K562 (cell line): ENCODE results near the gene GDPD2. TPM values are rescaled to one million over a fixed set of nuclear protein-coding genes. Genes with fewer than 3 reads are reported as not detected.
A peak's percentile ranks its signal among the peaks of the same experiment; 100 is the strongest.

Source experiments
- ATF7 ChIP-seq: fragments of 450-650 bp; IDR thresholded peaks from 2 replicates; pipeline ENCODE4 v1.7.1; 2014; ENCODE audit warnings: mild to moderate bottlenecking, moderate library complexity
- CREB1 ChIP-seq, 2 experiments: sonication (generic) in 1 of 2; formaldehyde crosslinking in 1 of 2; IDR thresholded peaks; 2 replicates each; pipeline versions ENCODE4 v1.6.1 to v1.8.0; 2012 to 2022; ENCODE audit warnings: inconsistent platforms in 1 of 2, mild to moderate bottlenecking in 1 of 2, missing genetic modification reagents in 1 of 2, moderate library complexity in 1 of 2
- ESRRB ChIP-seq: fragments of 250-450 bp; sonication (Bioruptor Pico); IDR thresholded peaks from 2 replicates; pipeline ENCODE4 v1.5.0; 2020; ENCODE audit warnings: mild to moderate bottlenecking, moderate library complexity, borderline replicate concordance
- FOXJ2 ChIP-seq: fragments of 200-800 bp; sonication (Bioruptor generic); IDR thresholded peaks from 2 replicates; pipeline ENCODE4 v1.6.1; 2016; ENCODE audit warnings: missing genetic modification characterization, missing compliant biosample characterization
- MCM3 ChIP-seq: fragments of 450-650 bp; IDR thresholded peaks from 2 replicates; pipeline ENCODE4 v1.6.1; 2016
- NCOA6 ChIP-seq: fragments of 450-650 bp; IDR thresholded peaks from 2 replicates; pipeline ENCODE4 v1.6.1; 2017; ENCODE audit warnings: mild to moderate bottlenecking
- PHB ChIP-seq: fragments of 250-450 bp; sonication (Bioruptor Pico); IDR thresholded peaks from 2 replicates; pipeline ENCODE4 v1.5.0; 2021
- RBM15 ChIP-seq: fragments of 200-400 bp; formaldehyde crosslinking; IDR thresholded peaks from 2 replicates; pipeline ENCODE4 v1.6.1; 2018; ENCODE audit warnings: mild to moderate bottlenecking, low read length, moderate library complexity; ENCODE audit not compliant: insufficient read depth
- ZNF232 ChIP-seq: sonication (generic); formaldehyde crosslinking; IDR thresholded peaks from 2 replicates; pipeline ENCODE4 v1.8.0; 2022; ENCODE audit warnings: mild to moderate bottlenecking, missing genetic modification reagents
- polyA plus RNA-seq, 8 experiments: library from polyadenylated mRNA; depleted of rRNA in 4 of 8; stranded (reverse) in 5 of 8; unstranded in 3 of 8; fragments of >200 nt; fragmentation: Nextera tagmentation in 2 of 8; fragmentation: Illumina TruSeq in 1 of 8; extraction: Ambion mirVana in 2 of 8; extraction: Trizol in 1 of 8; gene quantifications; 2 replicates each; pipeline versions ENCODE4 v1.2.1 to v1.2.3, GENCODE V29; 2011 to 2014; ENCODE audit warnings: inconsistent platforms in 1 of 8, missing spikeins in 1 of 8
- total RNA-seq, 7 experiments: library from RNA; depleted of rRNA in 6 of 7; stranded (reverse); fragments of >200 nt in 6 of 7; fragmentation: Illumina TruSeq in 2 of 7; extraction: Trizol in 2 of 7; gene quantifications; 2 replicates each; pipeline versions ENCODE4 v1.2.1 to v1.2.3, GENCODE V29; 2011 to 2021; ENCODE audit warnings: low replicate concordance in 1 of 7
- TF ChIP-seq, protein P1 (sequence below), 2 experiments: fragments of 450-650 bp; conservative IDR thresholded peaks; 2 replicates each; pipeline ENCODE4 v1.6.1; 2017; ENCODE audit warnings: mild to moderate bottlenecking in 2 of 2, moderate library complexity in 2 of 2
- TF ChIP-seq, protein P2 (sequence below): fragments of 450-650 bp; formaldehyde crosslinking; IDR thresholded peaks from 2 replicates; pipeline ENCODE4 v1.4.0; 2022; ENCODE audit warnings: missing genetic modification characterization
- TF ChIP-seq, protein P3 (sequence below), 2 experiments: IDR thresholded peaks; 2 replicates each; pipeline ENCODE4 v1.6.1; 2011; ENCODE audit warnings: borderline replicate concordance in 1 of 2, control low read depth in 1 of 2, low read depth in 1 of 2, low read length in 1 of 2, mild to moderate bottlenecking in 1 of 2, mixed read lengths in 1 of 2, moderate library complexity in 1 of 2; ENCODE audit not compliant: insufficient read depth in 1 of 2, insufficient read length in 1 of 2, poor library complexity in 1 of 2, severe bottlenecking in 1 of 2; ENCODE audit errors: extremely low read depth in 1 of 2
- TF ChIP-seq, protein P4 (sequence below): fragments of 450-650 bp; formaldehyde crosslinking; IDR thresholded peaks from 2 replicates; pipeline ENCODE4 v1.4.0; 2020; ENCODE audit warnings: mild to moderate bottlenecking
- TF ChIP-seq, protein P5 (sequence below): fragments of 450-650 bp; conservative IDR thresholded peaks from 2 replicates; pipeline ENCODE4 v1.6.1; 2016; ENCODE audit warnings: missing genetic modification characterization, low read depth, mild to moderate bottlenecking, missing compliant biosample characterization, moderate library complexity
- TF ChIP-seq, protein P6 (sequence below), 3 experiments: fragments of 200-800 bp in 1 of 3; sonication (Bioruptor generic) in 1 of 3; sonication (generic) in 1 of 3; formaldehyde crosslinking in 1 of 3; IDR thresholded peaks; 2 replicates each; pipeline versions ENCODE4 v1.6.1 to v1.8.0; 2016 to 2022; ENCODE audit warnings: mild to moderate bottlenecking in 2 of 3, missing compliant biosample characterization in 2 of 3, missing genetic modification characterization in 2 of 3, missing genetic modification reagents in 1 of 3

Gene GDPD2
- total and polyA plus RNA-seq, 9 of the 15 experiments (the other 6 are each of a cell fraction or from before 2014, with no cell fraction given), result not detected

DNA sequence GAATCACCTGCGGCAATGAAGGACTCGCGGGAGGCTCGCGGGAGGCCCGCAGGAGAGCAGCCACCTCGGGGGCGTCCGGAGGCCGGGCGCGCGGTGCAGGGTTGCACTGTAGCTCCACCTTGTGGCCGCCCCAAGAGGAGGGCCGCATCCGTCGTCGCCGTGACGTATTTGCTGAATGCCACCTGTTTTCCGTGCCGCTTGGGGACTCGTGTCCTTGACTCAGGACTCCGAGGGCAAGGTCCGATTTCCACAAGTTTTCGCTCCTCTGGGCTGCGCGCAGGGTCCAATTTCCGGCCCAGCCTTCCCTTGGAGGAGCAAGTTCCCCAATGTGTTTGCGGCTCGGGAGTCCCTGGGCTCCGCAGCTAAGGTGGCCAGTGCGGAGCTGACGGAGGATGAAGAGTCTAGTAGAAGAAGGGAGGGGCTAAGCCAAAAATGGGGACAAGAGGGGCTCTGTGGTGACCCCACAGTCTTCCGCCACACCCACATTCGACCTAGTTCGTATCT lies 10.8 kb downstream of the GDPD2 start (continued):
- TF ChIP-seq, protein P1, sequence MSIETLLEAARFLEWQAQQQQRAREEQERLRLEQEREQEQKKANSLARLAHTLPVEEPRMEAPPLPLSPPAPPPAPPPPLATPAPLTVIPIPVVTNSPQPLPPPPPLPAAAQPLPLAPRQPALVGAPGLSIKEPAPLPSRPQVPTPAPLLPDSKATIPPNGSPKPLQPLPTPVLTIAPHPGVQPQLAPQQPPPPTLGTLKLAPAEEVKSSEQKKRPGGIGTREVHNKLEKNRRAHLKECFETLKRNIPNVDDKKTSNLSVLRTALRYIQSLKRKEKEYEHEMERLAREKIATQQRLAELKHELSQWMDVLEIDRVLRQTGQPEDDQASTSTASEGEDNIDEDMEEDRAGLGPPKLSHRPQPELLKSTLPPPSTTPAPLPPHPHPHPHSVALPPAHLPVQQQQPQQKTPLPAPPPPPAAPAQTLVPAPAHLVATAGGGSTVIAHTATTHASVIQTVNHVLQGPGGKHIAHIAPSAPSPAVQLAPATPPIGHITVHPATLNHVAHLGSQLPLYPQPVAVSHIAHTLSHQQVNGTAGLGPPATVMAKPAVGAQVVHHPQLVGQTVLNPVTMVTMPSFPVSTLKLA (conservative IDR thresholded peaks at IDR 0.05), result peak; percentile 18 to 32; a peak in 2 of 4 replicates
- TF ChIP-seq ZNF232 (CRISPR knock-in tag) (peak; percentile 64; the same call in 1 of the 2 replicates), FOXJ2 (no peak), ATF7 (peak; percentile 76), PHB (no peak), ESRRB (CRISPR knock-in tag) (no peak), NCOA6 (no peak), MCM3 (no peak), CREB1 (IDR thresholded peaks at IDR 0.05) (peak; percentile 88), CREB1 (CRISPR knock-in tag; IDR thresholded peaks at IDR 0.05) (peak; percentile 88), RBM15 (no peak)
- TF ChIP-seq, protein P2, sequence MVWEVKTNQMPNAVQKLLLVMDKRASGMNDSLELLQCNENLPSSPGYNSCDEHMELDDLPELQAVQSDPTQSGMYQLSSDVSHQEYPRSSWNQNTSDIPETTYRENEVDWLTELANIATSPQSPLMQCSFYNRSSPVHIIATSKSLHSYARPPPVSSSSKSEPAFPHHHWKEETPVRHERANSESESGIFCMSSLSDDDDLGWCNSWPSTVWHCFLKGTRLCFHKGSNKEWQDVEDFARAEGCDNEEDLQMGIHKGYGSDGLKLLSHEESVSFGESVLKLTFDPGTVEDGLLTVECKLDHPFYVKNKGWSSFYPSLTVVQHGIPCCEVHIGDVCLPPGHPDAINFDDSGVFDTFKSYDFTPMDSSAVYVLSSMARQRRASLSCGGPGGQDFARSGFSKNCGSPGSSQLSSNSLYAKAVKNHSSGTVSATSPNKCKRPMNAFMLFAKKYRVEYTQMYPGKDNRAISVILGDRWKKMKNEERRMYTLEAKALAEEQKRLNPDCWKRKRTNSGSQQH (CRISPR knock-in tag), result no peak
- TF ChIP-seq, protein P3, sequence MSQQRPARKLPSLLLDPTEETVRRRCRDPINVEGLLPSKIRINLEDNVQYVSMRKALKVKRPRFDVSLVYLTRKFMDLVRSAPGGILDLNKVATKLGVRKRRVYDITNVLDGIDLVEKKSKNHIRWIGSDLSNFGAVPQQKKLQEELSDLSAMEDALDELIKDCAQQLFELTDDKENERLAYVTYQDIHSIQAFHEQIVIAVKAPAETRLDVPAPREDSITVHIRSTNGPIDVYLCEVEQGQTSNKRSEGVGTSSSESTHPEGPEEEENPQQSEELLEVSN (IDR thresholded peaks at IDR 0.05; ENCODE audit: borderline replicate concordance in 1 of 2, extremely low read depth in 1 of 2, insufficient read depth in 1 of 2, insufficient read length in 1 of 2, low read depth in 1 of 2, low read length in 1 of 2, poor library complexity in 1 of 2, severe bottlenecking in 1 of 2), result peak; percentile 67 to 83
- TF ChIP-seq, protein P4, sequence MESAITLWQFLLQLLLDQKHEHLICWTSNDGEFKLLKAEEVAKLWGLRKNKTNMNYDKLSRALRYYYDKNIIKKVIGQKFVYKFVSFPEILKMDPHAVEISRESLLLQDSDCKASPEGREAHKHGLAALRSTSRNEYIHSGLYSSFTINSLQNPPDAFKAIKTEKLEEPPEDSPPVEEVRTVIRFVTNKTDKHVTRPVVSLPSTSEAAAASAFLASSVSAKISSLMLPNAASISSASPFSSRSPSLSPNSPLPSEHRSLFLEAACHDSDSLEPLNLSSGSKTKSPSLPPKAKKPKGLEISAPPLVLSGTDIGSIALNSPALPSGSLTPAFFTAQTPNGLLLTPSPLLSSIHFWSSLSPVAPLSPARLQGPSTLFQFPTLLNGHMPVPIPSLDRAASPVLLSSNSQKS (CRISPR knock-in tag), result no peak
- TF ChIP-seq, protein P5, sequence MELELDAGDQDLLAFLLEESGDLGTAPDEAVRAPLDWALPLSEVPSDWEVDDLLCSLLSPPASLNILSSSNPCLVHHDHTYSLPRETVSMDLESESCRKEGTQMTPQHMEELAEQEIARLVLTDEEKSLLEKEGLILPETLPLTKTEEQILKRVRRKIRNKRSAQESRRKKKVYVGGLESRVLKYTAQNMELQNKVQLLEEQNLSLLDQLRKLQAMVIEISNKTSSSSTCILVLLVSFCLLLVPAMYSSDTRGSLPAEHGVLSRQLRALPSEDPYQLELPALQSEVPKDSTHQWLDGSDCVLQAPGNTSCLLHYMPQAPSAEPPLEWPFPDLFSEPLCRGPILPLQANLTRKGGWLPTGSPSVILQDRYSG, result no peak
- TF ChIP-seq, protein P6, sequence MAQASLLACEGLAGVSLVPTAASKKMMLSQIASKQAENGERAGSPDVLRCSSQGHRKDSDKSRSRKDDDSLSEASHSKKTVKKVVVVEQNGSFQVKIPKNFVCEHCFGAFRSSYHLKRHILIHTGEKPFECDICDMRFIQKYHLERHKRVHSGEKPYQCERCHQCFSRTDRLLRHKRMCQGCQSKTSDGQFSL (CRISPR knock-in tag; IDR thresholded peaks at IDR 0.05), result 0 out of 2 replicates have a peak, but pooled peaks have one; percentile 54
- TF ChIP-seq, protein P6 (tag; IDR thresholded peaks at IDR 0.05), result no peak
